ENCODE results near the gene POLE.

The POLE gene

DNA sequence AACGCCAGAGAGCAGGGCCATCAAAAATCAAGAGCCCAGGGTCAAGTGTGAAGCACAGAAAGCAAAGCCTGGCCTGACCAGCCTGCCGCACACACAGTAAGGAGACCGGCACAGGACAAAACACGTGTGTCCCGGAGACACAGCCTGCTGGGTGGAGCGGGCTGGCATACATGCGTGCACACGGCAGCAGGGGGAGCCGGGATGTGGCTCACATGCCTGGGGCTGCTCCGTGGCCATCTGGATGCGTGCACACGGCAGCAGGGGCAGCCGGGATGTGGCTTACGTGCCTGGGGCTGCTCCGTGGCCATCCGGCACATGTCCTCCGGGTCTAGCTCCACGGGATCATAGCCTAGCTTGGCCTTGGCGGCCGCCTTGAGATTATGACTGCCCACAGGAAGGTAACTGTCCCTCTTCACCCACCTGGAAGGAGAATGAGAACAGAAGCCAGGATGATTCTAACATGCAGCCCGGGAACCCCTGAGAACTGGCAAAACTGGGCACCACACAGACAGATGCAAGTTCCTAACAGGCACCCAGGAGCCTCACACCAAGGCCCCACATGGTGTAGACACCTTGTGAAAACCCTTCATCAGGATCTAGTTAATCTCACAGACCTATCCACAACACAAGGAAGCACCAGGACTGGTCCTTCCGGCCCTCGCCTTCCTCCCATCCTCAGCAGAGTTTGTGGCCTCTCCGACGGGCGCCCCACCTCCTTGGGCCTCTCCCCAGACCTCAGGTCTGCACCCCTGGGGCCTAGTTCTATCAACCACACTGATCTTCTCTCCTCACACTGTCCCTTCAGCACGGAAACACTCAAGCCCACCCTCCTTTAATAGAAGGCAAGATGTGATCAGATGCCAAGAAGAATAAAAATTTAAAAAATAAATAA, 13.6 kb downstream of the POLE start:
- POLR2A ChIA-PET = no interaction called here
- TF ChIP-seq, protein P1, sequence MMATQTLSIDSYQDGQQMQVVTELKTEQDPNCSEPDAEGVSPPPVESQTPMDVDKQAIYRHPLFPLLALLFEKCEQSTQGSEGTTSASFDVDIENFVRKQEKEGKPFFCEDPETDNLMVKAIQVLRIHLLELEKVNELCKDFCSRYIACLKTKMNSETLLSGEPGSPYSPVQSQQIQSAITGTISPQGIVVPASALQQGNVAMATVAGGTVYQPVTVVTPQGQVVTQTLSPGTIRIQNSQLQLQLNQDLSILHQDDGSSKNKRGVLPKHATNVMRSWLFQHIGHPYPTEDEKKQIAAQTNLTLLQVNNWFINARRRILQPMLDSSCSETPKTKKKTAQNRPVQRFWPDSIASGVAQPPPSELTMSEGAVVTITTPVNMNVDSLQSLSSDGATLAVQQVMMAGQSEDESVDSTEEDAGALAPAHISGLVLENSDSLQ (IDR thresholded peaks at IDR 0.05) = no peak
- no peak for TF ChIP-seq ELF4 (IDR thresholded peaks at IDR 0.05)
- no peak for TF ChIP-seq FOXK2 (IDR thresholded peaks at IDR 0.05)
- no peak for TF ChIP-seq CTBP1 (IDR thresholded peaks at IDR 0.05; ENCODE audit: borderline replicate concordance)
- no peak for TF ChIP-seq SP1 (IDR thresholded peaks at IDR 0.05)
- TF ChIP-seq NFRKB (IDR thresholded peaks at IDR 0.05) = no peak
- TF ChIP-seq FOXM1 (IDR thresholded peaks at IDR 0.05; ENCODE audit: borderline replicate concordance) = no peak
- TF ChIP-seq L3MBTL2 (conservative IDR thresholded peaks at IDR 0.05) = no peak
- TF ChIP-seq FOXA1 (IDR thresholded peaks at IDR 0.05) = no peak
- no peak for TF ChIP-seq SUZ12 (IDR thresholded peaks at IDR 0.05)
- TF ChIP-seq ZNF384 (IDR thresholded peaks at IDR 0.05) = no peak
- TF ChIP-seq ARNT (IDR thresholded peaks at IDR 0.05) = no peak
- TF ChIP-seq HDGF (IDR thresholded peaks at IDR 0.05; ENCODE audit: borderline replicate concordance) = no peak
- TF ChIP-seq BHLHE40 (IDR thresholded peaks at IDR 0.05; ENCODE audit: borderline replicate concordance) = no peak
- no peak for TF ChIP-seq TARDBP (IDR thresholded peaks at IDR 0.05)
- DNase-seq (ENCODE audit: extremely low spot score) = no peak
- CTCF ChIA-PET = no interaction called here

DNA sequence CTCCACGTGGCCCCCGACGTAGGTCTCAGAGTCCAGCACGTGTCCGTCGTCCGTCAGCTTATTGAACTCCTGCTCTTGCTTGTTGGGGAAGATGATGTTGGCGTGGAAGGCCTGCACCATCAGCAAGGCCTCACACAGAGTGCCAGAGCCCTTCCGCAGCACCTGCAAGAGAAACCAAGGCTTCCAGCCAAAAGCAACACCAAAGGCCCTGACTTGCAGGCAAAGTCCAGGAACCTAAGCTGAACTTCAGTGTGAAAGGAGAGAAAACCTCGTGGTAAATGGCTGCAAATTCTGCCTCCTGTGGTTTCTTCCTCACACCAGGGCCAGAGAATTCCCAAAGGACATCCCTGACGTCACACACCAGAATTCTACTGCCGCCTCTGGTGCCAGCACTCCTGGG, 14.5 kb downstream of the POLE start:
- POLR2A ChIA-PET = no interaction called here
- no peak for DNase-seq (ENCODE audit: extremely low spot score)
- CTCF ChIA-PET = no interaction called here
- no peak for TF ChIP-seq ZNF384 (IDR thresholded peaks at IDR 0.05)
- no peak for TF ChIP-seq BHLHE40 (IDR thresholded peaks at IDR 0.05; ENCODE audit: borderline replicate concordance)
- no peak for TF ChIP-seq CTBP1 (IDR thresholded peaks at IDR 0.05; ENCODE audit: borderline replicate concordance)
- TF ChIP-seq LEF1 (IDR thresholded peaks at IDR 0.05; ENCODE audit: borderline replicate concordance) = no peak
- TF ChIP-seq, protein P1 (IDR thresholded peaks at IDR 0.05) = no peak
- no peak for TF ChIP-seq FOXM1 (IDR thresholded peaks at IDR 0.05; ENCODE audit: borderline replicate concordance)
- no peak for TF ChIP-seq L3MBTL2 (conservative IDR thresholded peaks at IDR 0.05)
- TF ChIP-seq FOXK2 (IDR thresholded peaks at IDR 0.05) = no peak
- no peak for TF ChIP-seq TARDBP (IDR thresholded peaks at IDR 0.05)
- no peak for TF ChIP-seq SUZ12 (IDR thresholded peaks at IDR 0.05)
- TF ChIP-seq SP1 (IDR thresholded peaks at IDR 0.05) = no peak
- no peak for TF ChIP-seq ELF4 (IDR thresholded peaks at IDR 0.05)
- TF ChIP-seq FOXA1 (IDR thresholded peaks at IDR 0.05) = no peak
- no peak for TF ChIP-seq ARNT (IDR thresholded peaks at IDR 0.05)
- TF ChIP-seq HDGF (IDR thresholded peaks at IDR 0.05; ENCODE audit: borderline replicate concordance) = no peak
- TF ChIP-seq NFRKB (IDR thresholded peaks at IDR 0.05) = no peak

DNA sequence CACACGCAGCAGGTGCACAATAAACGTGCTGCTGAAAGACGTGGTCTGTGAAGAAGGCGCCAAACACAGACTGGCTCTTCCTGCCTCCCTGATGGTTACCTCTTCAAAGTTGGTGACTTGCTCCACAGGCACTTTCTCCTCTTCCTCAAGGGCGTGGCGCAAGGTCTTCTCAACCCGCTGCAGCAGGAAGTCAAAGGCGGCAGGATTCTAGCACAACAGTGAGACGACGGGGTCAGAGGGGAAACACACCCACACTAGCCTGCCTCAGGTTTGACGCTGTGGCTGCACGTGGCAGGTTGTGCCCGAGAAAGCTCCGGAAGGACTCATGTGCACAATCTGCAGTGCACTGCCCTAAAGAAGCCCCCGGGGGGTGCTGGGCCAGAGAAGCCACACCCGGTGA, 15.0 kb downstream of the POLE start:
- CTCF ChIA-PET = no interaction called here
- no peak for DNase-seq (ENCODE audit: extremely low spot score)
- TF ChIP-seq FOXA1 (IDR thresholded peaks at IDR 0.05) (no peak), SP1 (IDR thresholded peaks at IDR 0.05) (no peak), ELF4 (IDR thresholded peaks at IDR 0.05) (no peak), TARDBP (IDR thresholded peaks at IDR 0.05) (no peak)
- POLR2A ChIA-PET = no interaction called here

DNA sequence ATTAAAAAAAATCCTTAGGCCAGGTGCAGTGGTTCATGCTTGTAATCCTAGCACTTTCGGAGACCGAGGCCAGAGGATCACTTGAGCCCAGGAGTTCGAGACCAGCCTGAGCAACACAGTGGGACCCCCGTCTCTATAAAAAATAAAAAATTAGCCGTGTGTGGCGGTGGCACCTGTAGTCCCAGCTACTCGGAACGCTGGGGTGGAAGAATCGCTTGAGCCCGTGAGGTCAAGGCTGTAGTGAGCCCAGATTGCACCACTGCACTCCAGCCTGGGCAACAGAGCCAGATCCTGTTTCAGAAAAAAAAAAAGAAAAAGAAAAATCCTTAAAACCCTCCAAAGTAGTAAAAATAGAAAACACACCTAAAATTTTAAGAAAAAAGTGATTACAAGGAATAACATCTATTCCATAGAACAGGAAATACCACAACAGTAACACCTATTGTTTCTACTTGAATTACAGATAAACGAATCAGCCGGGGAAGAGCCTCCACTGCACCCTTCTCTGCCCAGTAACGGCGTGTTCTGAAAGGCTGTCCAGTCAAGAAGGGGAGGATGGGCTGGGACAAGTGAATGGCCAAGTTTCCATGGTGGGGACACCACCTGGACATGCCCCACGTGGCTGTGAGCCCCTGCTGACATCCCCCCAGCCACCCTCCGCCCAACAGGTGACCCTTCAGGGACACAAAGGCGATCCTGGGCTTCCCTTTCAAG, 17.8 kb downstream of the POLE start:
- no peak for TF ChIP-seq HDGF (IDR thresholded peaks at IDR 0.05; ENCODE audit: borderline replicate concordance)
- no peak for TF ChIP-seq CTBP1 (IDR thresholded peaks at IDR 0.05; ENCODE audit: borderline replicate concordance)
- no peak for TF ChIP-seq ELF4 (IDR thresholded peaks at IDR 0.05)
- no peak for TF ChIP-seq BHLHE40 (IDR thresholded peaks at IDR 0.05; ENCODE audit: borderline replicate concordance)
- TF ChIP-seq L3MBTL2 (conservative IDR thresholded peaks at IDR 0.05) = no peak
- TF ChIP-seq SUZ12 (IDR thresholded peaks at IDR 0.05) = no peak
- TF ChIP-seq FOXK2 (IDR thresholded peaks at IDR 0.05) = no peak
- TF ChIP-seq FOXM1 (IDR thresholded peaks at IDR 0.05; ENCODE audit: borderline replicate concordance) = no peak
- no peak for TF ChIP-seq LEF1 (IDR thresholded peaks at IDR 0.05; ENCODE audit: borderline replicate concordance)
- TF ChIP-seq NFRKB (IDR thresholded peaks at IDR 0.05) = no peak
- TF ChIP-seq ZNF384 (IDR thresholded peaks at IDR 0.05) = no peak
- no peak for TF ChIP-seq SP1 (IDR thresholded peaks at IDR 0.05)
- TF ChIP-seq FOXA1 (IDR thresholded peaks at IDR 0.05) = no peak
- TF ChIP-seq TARDBP (IDR thresholded peaks at IDR 0.05) = no peak
- ChIA-PET POLR2A (no interaction called here), CTCF (no interaction called here)
- DNase-seq (ENCODE audit: extremely low spot score) = no peak

DNA sequence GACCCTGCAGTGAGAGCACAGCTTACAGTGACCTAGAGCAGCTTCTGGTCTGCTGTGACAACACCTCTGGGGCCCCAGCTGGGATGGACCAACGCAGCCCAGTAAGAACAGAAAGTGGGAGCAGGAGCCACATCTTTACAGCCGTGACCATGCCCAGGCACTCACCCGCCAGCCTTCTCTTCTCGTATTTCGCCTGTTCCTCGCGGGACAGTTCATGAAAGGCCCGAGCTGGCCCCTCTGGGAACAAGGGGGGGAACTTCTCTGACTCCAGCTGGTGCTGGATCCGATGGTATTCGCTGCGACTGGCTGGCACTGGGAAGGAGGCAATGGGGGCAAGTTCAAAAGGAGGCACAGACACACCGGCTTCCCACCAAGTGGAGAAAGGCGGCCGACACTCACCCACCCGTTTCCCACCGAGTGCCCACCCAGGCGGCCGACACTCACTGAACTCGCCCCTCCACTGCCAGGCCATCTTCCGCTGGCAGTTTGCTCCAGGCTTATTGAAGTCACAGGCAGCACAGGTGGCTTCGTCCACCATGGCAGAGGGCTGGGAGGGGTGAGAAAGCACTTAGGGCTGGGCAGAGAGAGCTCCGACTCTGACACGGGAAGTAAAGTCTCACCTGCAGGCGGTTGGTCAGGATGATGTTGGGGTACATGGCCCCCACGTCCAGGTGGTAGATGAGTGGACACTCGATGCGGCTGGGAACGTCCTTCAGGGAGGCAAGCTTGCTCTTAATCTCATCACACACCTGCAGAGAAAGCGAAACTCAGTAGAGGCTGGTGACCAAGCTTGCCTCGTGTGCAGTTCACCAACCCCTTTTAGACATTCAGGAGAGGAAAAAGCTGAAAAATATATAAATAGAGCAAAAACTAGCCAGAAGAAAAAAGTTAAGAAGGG, 18.7 kb downstream of the POLE start:
- CTCF ChIA-PET = no interaction called here

DNA sequence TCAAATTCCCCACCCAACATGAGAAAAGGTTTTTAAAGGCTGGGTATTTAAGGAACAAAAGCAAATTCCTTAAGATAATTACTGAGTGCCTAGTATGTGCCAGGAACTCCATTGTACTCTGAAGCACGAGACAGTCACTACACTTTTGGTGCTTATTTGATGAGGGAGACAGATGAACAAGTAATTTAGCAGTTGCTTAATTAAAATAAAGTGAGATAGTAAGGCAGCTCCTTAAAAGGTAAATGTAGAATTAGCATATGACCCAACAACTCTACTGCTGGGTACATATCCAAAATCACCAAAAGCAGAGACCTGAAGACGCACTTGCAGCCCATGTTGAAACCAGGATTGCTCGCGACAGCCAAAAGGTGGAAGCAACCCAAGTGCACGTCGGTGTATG, 21.3 kb downstream of the POLE start:
- TF ChIP-seq ELF4 (IDR thresholded peaks at IDR 0.05) (no peak), L3MBTL2 (conservative IDR thresholded peaks at IDR 0.05) (no peak), SUZ12 (IDR thresholded peaks at IDR 0.05) (no peak), BHLHE40 (IDR thresholded peaks at IDR 0.05; ENCODE audit: borderline replicate concordance) (no peak), LEF1 (IDR thresholded peaks at IDR 0.05; ENCODE audit: borderline replicate concordance) (no peak), CTBP1 (IDR thresholded peaks at IDR 0.05; ENCODE audit: borderline replicate concordance) (no peak), FOXM1 (IDR thresholded peaks at IDR 0.05; ENCODE audit: borderline replicate concordance) (no peak)
- ChIA-PET POLR2A (no interaction called here), CTCF (no interaction called here)
- no peak for DNase-seq (ENCODE audit: extremely low spot score)

More for the DNA sequence above, 18.7 kb downstream of the POLE start:
- no peak for DNase-seq (ENCODE audit: extremely low spot score)
- POLR2A ChIA-PET = no interaction called here
- TF ChIP-seq HDGF (IDR thresholded peaks at IDR 0.05; ENCODE audit: borderline replicate concordance) = no peak
- no peak for TF ChIP-seq SUZ12 (IDR thresholded peaks at IDR 0.05)
- no peak for TF ChIP-seq FOXK2 (IDR thresholded peaks at IDR 0.05)
- TF ChIP-seq ELF4 (IDR thresholded peaks at IDR 0.05) = no peak

Data from HEK293T (cell line).